B cell (primary cell): ENCODE measurements around the gene SSPN.

Experiments used
- EZH2 ChIP-seq: IDR thresholded peaks from 2 replicates; pipeline ENCODE4 v1.6.1; 2012; ENCODE audit warnings: borderline replicate concordance, low read depth, mild to moderate bottlenecking, moderate library complexity, low read length; ENCODE audit not compliant: insufficient read depth, poor library complexity, severe bottlenecking
- TF ChIP-seq, protein P1 (sequence below): fragments of 200-600 bp; IDR thresholded peaks from one replicate; pipeline ENCODE4 v1.8.0; 2022; ENCODE audit warnings: antibody characterized with exemption, mild to moderate bottlenecking

DNA sequence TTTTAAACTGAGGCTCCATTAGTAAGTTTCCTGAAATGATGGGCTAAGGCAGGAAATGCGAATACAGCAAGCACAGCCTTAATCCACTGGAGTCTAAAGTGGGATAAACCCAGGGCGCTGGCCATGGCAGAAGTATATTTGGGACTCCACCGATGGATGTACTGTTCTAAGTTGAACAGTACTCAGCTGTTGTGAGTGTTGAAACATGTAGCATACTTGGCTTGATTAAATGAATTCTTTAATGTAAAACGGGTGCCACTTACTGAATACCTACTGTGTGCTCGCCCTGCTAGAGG lies 996 bp downstream of the SSPN start:
- TF ChIP-seq, protein P1, sequence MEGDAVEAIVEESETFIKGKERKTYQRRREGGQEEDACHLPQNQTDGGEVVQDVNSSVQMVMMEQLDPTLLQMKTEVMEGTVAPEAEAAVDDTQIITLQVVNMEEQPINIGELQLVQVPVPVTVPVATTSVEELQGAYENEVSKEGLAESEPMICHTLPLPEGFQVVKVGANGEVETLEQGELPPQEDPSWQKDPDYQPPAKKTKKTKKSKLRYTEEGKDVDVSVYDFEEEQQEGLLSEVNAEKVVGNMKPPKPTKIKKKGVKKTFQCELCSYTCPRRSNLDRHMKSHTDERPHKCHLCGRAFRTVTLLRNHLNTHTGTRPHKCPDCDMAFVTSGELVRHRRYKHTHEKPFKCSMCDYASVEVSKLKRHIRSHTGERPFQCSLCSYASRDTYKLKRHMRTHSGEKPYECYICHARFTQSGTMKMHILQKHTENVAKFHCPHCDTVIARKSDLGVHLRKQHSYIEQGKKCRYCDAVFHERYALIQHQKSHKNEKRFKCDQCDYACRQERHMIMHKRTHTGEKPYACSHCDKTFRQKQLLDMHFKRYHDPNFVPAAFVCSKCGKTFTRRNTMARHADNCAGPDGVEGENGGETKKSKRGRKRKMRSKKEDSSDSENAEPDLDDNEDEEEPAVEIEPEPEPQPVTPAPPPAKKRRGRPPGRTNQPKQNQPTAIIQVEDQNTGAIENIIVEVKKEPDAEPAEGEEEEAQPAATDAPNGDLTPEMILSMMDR: no peak
- TF ChIP-seq EZH2: no peak
